HG03521 (cell line): ENCODE results near the gene SMIM44.
"Not testable (repeated sequence)": the region's sequence is repeated elsewhere in the genome, so short reads cannot be mapped to it uniquely, and the experiment has no call there.

Experiments used
- ATAC-seq: cut with Tn5 transposase; IDR thresholded peaks from one replicate; pipeline ENCODE4 v1.9.1; 2021; ENCODE audit warnings: mild to moderate bottlenecking, moderate library complexity; ENCODE audit not compliant: unreplicated experiment

The SMIM44 gene

GRCh38 chr19:3459089-3459881 is 24.0 kb downstream of the SMIM44 start:
- ATAC-seq, result no peak

- ATAC-seq, result no peak
These were observed 24.8 kb downstream of the SMIM44 start for GRCh38 chr19:3458229-3459088.

GRCh38 chr19:3457528-3458228 is 25.6 kb downstream of the SMIM44 start:
- ATAC-seq, result no peak

- no peak for ATAC-seq
These were observed 26.2 kb downstream of the SMIM44 start for GRCh38 chr19:3456925-3457527.

- ATAC-seq, result no peak
These were observed 27.2 kb downstream of the SMIM44 start for GRCh38 chr19:3455960-3456601.

GRCh38 chr19:3455393-3455955 is 27.8 kb downstream of the SMIM44 start:
- ATAC-seq, result no peak

GRCh38 chr19:3454656-3455392 is 28.4 kb downstream of the SMIM44 start:
- no peak for ATAC-seq

- no peak for ATAC-seq
These were observed 29.4 kb downstream of the SMIM44 start for GRCh38 chr19:3453840-3454239.

GRCh38 chr19:3452942-3453214 is 30.4 kb downstream of the SMIM44 start:
- not testable (repeated sequence) for ATAC-seq

GRCh38 chr19:3452171-3452941 is 30.9 kb downstream of the SMIM44 start:
- no peak for ATAC-seq

- no peak for ATAC-seq
These were observed 31.8 kb downstream of the SMIM44 start for GRCh38 chr19:3451451-3451866.

GRCh38 chr19:3450796-3451411 is 32.3 kb downstream of the SMIM44 start:
- ATAC-seq, result no peak

- ATAC-seq, result no peak
These were observed 34.5 kb downstream of the SMIM44 start for GRCh38 chr19:3448616-3449334.

GRCh38 chr19:3446657-3447056 is 36.6 kb downstream of the SMIM44 start:
- not testable (repeated sequence) for ATAC-seq

GRCh38 chr19:3444695-3445234 is 38.5 kb downstream of the SMIM44 start:
- no peak for ATAC-seq

- ATAC-seq, result no peak
These were observed 39.2 kb downstream of the SMIM44 start for GRCh38 chr19:3443840-3444694.
